ENCODE data around the gene CAMKMT. TPM values are rescaled to one million over a fixed set of nuclear protein-coding genes. Genes with fewer than 3 reads are reported as not detected.

The CAMKMT gene
- total and polyA plus RNA-seq, 2 donors (not counting 1 experiment from before 2014, with no cell fraction given) = 6.2 to 23.3 TPM

DNA sequence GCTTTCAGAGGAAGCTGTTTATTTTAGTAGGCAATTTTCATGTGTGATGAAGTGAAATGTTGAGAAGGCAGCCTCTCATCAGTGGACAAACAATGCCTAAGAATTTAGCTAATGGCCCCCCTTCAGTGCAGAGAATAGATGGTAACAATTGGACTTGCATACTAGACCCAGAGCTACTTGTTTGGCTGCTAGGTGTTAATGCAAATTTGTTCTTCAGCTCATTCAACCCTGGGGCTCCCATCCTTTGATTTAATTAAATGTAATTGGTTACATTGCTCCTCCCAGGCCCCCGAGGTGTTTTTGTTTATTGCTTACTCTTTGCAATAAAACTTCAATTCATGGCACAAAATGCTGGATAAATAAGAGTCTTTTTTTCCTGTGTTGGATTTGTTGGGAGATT is 68.6 kb downstream of the CAMKMT start:
- H3K9ac ChIP-seq (ENCODE audit: low read length) = no peak overlapping the region
- no peak for DNase-seq
- no peaks in the 10 kb centered on the region for H3K27me3 Mint-ChIP-seq
- no CpG with 5 or more reads among the region's 1 CpG for WGBS (ENCODE audit: insufficient coverage)
- no peak overlapping the region for H3K4me2 ChIP-seq (replicated peaks; ENCODE audit: low read depth, low read length, poor library complexity, severe bottlenecking)
- CTCF ChIA-PET = interaction anchor here (0.6 kb wide), 1 partner anchor 697 kb away, joined by 3 read pairs; no protein-coding TSS in a partner anchor
- H2AFZ ChIP-seq (ENCODE audit: insufficient read depth, low read depth, low read length, poor library complexity, severe bottlenecking) = no peak overlapping the region
- H3K36me3 ChIP-seq (replicated peaks in 1 of 2; ENCODE audit: control extremely low read depth in 1 of 2, control insufficient read depth in 1 of 2, extremely low read depth in 1 of 2, insufficient read depth in 2 of 2, low read length in 1 of 2) = no peaks in the 10 kb centered on the region
- no peaks in the 10 kb centered on the region for H4K20me1 ChIP-seq (ENCODE audit: control insufficient read depth, insufficient read depth, low read length, poor library complexity, severe bottlenecking)
- no peaks in the 10 kb centered on the region for H3K27me3 ChIP-seq (replicated peaks in 1 of 4; ENCODE audit: control extremely low read depth in 1 of 4, control insufficient read depth in 3 of 4, insufficient read depth in 4 of 4, low read length in 3 of 4)
- POLR2A ChIA-PET = no interaction called here
- no peaks in the 10 kb centered on the region for H3K79me2 ChIP-seq (ENCODE audit: control insufficient read depth, insufficient read depth, low read length)
- H3K27ac Mint-ChIP-seq = no peak overlapping the region
- intact Hi-C loops (cut with micrococcal nuclease) = no loop called here
- ATAC-seq (ENCODE audit: low read depth) = no peak
- H3K4me3 ChIP-seq (ENCODE audit: control extremely low read depth in 1 of 5, extremely low read depth in 1 of 5, insufficient read depth in 1 of 5, low read depth in 2 of 5, low read length in 4 of 5) = no peak overlapping the region
- H3K27ac ChIP-seq (ENCODE audit: low read length in 2 of 2) = no peak overlapping the region
- no peaks in the 10 kb centered on the region for H3K4me1 ChIP-seq (ENCODE audit: control insufficient read depth in 2 of 2, insufficient read depth in 2 of 2, low read length in 2 of 2)
- no peaks in the 10 kb centered on the region for H3K9me3 ChIP-seq (ENCODE audit: control extremely low read depth in 1 of 3, control insufficient read depth in 2 of 3, insufficient read depth in 1 of 3, low read length in 2 of 3)
- H3K9me3 Mint-ChIP-seq (ENCODE audit: insufficient read depth) = no peaks in the 10 kb centered on the region
- H3K4me1 Mint-ChIP-seq = peaks cover 4% of the 10 kb centered on the region
- no peak overlapping the region for H3K4me3 Mint-ChIP-seq
- TF ChIP-seq CTCF (IDR thresholded peaks at IDR 0.05) (no peak), EZH2 (IDR thresholded peaks at IDR 0.05; ENCODE audit: borderline replicate concordance, insufficient read depth, low read depth, low read length, poor library complexity, severe bottlenecking) (no peak)

DNA sequence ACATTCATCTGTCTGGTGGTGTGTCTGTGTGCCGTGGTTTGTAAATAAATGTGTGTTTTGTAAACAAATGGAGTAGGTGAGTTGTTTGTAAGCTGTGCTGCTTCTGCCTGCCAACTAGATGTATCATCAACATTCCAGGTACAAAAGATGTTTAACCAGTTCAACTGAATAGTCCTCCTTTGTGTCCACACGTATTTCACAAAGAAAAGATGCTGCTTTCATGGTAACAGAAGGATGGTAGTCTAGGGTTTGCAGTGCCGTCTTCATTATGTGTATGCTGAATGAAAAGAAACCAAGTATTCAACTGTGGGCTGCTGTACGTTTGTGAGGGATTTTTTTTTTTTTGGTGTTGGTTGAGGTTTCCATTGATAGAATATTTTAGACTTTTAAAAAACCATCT is 72.1 kb downstream of the CAMKMT start:
- Mint-ChIP-seq H3K9me3 (ENCODE audit: insufficient read depth) (no peaks in the 10 kb centered on the region), H3K4me3 (no peak overlapping the region), H3K27ac (no peak overlapping the region), H3K4me1 (peaks cover 4% of the 10 kb centered on the region), H3K27me3 (no peaks in the 10 kb centered on the region)
- Histone ChIP-seq H3K27me3 (replicated peaks in 1 of 4; ENCODE audit: control extremely low read depth in 1 of 4, control insufficient read depth in 3 of 4, insufficient read depth in 4 of 4, low read length in 3 of 4) (no peaks in the 10 kb centered on the region), H3K4me2 (replicated peaks; ENCODE audit: low read depth, low read length, poor library complexity, severe bottlenecking) (no peak overlapping the region), H3K4me1 (ENCODE audit: control insufficient read depth in 2 of 2, insufficient read depth in 2 of 2, low read length in 2 of 2) (no peaks in the 10 kb centered on the region), H4K20me1 (ENCODE audit: control insufficient read depth, insufficient read depth, low read length, poor library complexity, severe bottlenecking) (no peaks in the 10 kb centered on the region), H3K79me2 (ENCODE audit: control insufficient read depth, insufficient read depth, low read length) (no peaks in the 10 kb centered on the region), H3K4me3 (ENCODE audit: control extremely low read depth in 1 of 5, extremely low read depth in 1 of 5, insufficient read depth in 1 of 5, low read depth in 2 of 5, low read length in 4 of 5) (no peak overlapping the region), H3K9ac (ENCODE audit: low read length) (no peak overlapping the region), H3K9me3 (ENCODE audit: control extremely low read depth in 1 of 3, control insufficient read depth in 2 of 3, insufficient read depth in 1 of 3, low read length in 2 of 3) (no peaks in the 10 kb centered on the region), H2AFZ (ENCODE audit: insufficient read depth, low read depth, low read length, poor library complexity, severe bottlenecking) (no peak overlapping the region), H3K27ac (ENCODE audit: low read length in 2 of 2) (no peak overlapping the region), H3K36me3 (replicated peaks in 1 of 2; ENCODE audit: control extremely low read depth in 1 of 2, control insufficient read depth in 1 of 2, extremely low read depth in 1 of 2, insufficient read depth in 2 of 2, low read length in 1 of 2) (no peaks in the 10 kb centered on the region)
- TF ChIP-seq CTCF (IDR thresholded peaks at IDR 0.05) (no peak), EZH2 (IDR thresholded peaks at IDR 0.05; ENCODE audit: borderline replicate concordance, insufficient read depth, low read depth, low read length, poor library complexity, severe bottlenecking) (no peak)
- ChIA-PET CTCF (no interaction called here), POLR2A (no interaction called here)
- WGBS (ENCODE audit: insufficient coverage) = no CpG with 5 or more reads among the region's 4 CpGs
- DNase-seq (no peak), ATAC-seq (ENCODE audit: low read depth) (no peak)
- intact Hi-C loops (cut with micrococcal nuclease) = no loop called here

All from B cell (primary cell).